NCI-H82 treated with DMSO at 0.1 percent for 48 hours (cell line): ENCODE measurements around the gene MUC5B.
"Not testable (repeated sequence)": the region's sequence is repeated elsewhere in the genome, so short reads cannot be mapped to it uniquely, and the experiment has no call there.

Source experiments
- DNase-seq: peaks from one replicate; lab custom pipeline; 2025; ENCODE audit not compliant: unreplicated experiment; lab: John Stamatoyannopoulos, UW

The MUC5B gene

DNA sequence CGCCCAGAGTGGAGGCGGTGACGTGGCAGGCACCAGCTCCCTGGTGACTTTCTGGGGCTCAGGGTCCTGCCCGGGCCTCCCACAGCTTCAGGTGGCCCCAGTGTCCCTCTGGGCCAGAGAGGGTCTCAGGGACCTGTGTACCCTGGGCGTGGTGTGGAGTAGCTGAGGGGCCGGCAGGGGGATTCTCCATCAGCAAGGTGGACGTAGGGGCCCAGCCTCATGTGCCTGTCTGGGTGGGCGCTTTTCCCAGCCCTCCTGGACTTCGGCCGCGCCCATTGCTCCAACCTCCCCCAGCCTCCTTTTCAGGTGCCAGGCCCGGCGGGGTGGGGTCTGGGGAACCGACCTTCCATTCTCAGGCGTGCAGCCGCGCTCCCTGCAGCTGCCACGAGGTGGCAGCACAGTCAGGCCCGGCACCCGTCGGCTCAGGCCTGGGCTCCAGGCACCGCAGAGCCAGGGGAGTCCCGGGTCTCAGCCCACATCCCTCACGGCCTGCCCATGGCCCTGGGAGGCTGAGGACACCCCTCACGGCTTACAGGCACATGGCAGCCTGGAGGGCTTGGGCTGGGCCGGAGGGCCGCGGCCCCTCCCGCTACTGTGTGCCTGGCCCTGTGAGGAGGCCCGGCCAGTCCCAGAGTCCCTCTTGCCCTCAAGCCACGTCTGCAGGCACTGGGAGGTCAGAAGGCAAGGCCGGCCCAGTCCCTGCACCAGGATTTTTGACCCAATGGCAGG, 19.9 kb upstream of the MUC5B start:
- DNase-seq: no peak

DNA sequence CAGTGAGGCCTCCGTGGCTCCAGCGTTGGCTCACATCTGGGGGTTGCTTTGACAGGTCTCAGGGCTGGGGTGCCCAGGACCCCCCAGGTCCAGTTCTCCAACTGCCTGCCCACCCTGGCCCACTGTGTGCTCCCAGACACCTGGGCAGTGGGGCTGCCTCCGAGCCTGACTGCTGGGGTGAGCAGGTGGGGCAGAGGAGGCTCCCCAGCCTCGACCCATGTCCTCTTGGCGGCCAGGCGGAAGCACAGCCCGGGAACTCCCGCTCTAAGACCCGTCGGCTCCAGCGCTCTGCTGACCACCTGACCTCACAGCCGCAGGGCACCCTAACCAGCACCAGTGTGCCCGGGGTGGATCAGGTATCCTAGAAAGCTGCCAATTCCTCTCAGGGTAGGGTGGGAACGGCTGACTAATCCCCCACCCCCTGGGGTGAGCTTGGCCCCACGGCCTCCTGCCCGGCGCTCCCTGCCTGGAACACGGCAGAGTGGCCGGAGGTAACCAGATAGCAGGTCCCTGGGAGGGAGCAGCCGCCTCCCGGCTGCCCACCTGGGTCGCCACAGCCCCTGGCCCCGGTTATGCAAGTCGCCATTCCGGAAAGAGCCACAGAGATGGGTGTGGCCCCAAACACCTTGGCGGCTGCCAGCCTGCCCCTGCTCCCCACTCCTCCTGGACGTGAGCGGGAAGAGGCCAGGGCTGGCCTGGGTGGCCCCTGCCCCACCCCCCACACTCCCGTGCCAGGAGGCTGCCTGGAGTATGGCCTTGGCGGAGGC, 19.2 kb upstream of the MUC5B start:
- DNase-seq: no peak

DNA sequence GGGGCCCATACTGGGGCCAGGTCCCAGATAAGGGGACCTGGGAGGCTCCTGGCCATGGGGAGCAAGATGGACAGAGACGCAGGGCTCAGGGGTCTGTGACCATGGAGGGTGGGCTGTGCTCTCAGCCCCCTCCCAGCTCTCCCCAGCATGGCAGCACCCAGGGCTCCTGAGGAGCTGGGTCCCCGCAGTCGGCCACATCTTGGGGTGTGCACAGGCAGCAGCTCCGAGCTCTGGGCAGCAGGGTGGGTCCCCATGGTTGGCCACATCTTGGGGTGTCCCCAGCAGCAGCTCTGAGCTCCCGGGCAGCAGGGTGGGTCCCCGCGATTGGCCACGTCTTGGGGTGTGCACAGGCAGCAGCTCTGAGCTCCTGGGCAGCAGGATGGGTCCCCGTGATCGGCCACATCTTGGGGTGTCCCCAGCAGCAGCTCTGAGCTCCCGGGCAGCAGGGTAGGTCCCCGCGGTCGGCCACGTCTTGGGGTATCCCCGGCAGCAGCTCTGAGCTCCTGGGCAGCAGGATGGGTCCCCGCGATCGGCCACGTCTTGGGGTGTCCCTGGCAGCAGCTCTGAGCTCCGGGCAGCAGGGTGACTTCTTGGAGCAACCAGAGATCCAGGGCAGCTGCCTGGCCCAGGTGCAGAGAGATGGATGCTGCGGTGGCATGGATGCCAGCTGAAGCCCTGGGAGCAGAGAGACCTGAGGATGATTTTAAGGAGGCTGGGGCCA, 18.3 kb upstream of the MUC5B start:
- no peak for DNase-seq

DNA sequence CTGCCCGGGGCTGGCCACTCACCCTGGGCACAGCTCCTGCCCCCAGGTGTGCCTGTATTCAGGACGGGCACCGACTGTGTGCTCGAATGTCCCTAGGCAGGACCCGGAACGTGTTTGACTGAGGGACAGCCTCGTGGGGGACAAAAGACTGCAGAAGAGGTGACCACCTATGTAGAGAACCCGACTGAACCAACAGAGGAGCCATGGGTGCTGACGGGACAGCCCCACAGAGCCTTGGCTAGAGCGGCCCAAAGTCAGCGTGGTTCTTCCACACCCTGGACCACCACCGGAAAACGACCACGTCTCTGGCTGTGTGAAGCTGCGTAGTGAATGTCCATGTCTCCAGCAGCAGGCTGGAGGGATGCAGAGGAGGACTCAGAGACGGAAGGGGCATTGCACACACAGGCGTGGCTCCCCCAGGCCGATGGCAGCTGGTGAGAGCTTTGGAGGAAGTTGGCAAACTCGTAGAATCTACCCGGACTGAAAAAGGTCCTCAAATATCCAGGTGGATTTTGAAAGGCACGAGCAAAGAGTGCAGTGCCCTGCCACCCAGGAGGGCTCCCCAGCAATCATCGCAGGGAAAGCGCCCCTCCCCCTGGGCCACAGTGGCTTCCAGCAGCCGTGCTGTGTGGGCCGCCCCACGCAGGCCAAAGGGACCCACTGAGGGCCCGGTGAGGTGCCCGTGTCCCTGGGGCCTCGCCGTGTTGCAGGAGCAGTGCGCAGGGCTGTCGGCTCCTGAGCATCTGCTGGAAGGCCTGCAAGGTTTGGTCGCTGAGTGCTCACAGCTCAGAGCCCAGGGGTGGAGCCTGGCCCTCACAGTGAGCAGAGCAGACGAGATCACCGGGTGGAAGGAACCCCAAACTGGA, 17.5 kb upstream of the MUC5B start:
- DNase-seq: no peak

DNA sequence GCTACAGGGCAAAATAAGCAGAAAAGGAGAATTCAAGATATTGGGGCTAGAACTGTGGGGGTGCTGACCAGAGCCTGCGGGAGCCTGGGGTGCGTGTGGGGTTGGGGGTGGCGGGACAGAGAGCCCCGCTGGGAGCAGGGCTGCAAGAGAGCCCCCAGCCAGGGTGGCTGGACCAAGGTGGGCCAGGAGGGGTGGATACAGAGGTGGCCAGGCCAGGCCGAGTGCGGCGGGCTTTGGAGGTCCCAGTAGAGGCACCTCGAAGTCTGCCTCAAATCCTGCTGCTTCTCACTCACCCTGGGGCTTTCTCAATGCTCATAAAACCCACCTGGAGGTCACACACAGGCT, 16.9 kb upstream of the MUC5B start:
- no peak for DNase-seq

DNA sequence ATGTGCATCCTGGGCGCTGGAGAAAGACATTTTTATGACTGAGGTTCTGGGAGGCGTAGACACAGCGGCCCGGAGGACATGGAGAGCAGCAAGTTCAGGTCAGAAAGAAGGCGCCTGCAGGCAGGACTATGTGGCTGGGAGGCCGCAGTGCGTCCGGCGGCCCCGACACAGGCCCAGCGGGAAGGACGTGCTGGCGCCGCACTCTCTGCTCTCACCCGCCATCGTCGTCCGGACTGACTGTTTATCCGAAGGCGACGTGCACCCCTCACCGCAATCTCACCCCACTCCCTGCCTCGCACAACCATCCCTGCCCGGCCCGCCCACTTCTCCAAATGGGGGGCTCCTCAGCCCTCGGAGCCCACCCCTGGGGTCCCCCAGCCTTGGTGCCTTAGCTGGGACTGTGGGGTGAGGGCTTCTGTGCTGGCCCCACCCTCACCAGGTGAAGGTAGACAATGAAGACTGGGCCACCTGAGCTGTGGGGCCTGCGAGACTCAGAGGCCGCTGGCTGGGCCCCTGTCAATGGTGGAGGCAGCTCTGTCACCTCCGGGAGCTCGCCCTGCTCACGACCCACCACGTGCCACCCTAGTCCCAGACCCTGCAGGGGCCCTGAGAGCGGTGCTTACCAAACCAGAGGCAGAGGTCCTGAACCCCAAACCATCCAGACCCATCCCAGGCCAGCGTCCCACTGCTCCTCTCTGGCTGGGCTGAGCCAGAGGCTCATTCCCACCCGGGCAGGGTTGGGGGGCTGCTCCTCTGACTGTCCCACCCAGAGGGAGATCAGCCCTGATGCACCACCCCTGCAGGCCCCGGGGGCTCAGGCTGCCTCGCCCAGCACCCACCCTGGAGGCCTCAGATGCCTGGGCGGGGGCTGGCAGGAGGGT, 16.2 kb upstream of the MUC5B start:
- no peak for DNase-seq

DNA sequence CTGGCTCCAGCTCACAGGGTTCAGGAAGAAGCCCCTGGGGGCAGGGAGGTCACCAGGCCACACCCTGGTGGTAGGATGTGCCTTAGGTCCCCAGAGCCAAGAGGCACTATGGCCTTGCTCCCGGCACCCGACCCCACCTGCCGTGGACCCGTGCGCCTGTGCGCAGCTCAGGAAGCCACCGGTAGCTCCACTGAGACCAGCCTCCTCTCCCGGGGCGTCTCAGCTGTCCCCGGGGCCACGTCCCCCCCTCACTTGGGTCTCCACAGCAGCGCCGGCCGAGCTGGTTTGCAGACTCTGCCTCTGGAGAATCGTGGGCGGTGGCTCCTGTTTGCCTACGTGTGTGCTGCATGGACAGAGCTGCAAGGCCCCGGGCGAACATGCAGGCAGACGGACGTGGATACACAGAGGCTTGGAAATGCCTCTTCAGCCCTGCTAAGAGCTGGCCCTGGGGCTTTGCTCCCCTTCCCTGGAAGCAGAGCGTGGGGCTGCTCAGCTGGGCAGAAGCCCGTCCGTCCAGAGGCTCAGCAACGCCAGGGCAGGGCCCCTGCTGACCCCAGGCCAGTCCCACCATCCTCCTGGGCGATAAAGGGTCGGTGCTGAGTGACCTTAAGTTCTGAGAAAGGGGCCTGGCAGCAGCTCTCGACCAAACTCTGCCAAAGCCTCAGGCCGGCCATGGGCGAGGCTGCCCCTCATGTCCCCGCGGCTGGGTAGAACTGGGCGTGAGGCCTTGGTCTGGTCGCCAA, 15.3 kb upstream of the MUC5B start:
- DNase-seq: no peak

DNA sequence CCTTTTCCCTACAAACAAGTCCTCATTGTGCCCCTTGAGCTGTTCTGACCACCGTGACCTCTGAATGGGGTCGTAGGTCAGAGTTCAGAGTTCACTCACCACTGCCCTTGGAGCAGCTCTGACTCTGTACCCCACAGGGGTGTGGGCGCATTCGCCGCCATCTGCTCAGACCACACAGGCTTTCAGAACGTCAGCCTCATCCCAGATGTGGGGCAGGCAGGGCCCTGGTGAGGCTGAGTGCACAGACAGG, 14.8 kb upstream of the MUC5B start:
- DNase-seq: no peak

DNA sequence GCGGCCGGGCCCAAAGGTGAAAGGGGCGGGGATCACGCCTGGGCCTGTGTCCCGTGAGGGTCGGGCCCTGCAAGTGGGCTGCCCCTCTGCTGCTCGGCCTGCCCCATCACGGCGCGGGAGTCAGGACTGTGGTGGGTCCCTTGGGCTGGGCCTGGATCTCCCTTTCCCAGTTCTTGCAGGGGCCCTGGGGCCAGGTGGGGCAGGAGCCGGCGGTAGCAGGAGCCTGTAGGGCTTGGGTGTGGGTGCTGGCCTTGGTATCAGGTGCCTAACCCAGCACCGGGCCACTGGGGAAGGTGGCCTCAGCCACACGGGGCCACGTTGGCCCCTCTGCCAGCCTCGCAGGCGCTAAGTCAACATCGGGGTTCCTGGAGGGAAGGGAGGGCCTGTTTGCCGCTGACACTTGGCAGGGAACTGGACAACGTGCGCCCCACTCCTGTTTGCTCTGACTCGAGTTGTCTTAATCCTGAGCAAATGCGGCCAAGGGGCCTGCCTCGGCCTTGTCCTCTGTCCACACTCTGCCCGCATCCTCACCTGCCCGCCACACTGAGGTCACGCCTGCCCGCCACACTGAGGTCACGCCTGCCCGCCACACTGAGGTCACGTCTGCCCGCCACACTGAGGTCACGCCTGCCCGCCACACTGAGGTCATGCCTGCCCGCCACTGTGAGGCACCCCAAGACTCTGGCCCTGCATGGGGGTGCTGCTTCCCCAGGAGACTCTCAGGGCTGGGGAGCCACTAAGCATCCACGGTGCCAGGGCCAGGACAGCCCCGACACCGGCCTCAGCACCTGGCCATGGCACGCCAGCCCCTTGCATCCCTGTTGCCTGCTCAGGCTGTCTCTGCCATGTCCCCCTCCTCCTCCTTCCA, 14.2 kb upstream of the MUC5B start:
- DNase-seq: no peak

DNA sequence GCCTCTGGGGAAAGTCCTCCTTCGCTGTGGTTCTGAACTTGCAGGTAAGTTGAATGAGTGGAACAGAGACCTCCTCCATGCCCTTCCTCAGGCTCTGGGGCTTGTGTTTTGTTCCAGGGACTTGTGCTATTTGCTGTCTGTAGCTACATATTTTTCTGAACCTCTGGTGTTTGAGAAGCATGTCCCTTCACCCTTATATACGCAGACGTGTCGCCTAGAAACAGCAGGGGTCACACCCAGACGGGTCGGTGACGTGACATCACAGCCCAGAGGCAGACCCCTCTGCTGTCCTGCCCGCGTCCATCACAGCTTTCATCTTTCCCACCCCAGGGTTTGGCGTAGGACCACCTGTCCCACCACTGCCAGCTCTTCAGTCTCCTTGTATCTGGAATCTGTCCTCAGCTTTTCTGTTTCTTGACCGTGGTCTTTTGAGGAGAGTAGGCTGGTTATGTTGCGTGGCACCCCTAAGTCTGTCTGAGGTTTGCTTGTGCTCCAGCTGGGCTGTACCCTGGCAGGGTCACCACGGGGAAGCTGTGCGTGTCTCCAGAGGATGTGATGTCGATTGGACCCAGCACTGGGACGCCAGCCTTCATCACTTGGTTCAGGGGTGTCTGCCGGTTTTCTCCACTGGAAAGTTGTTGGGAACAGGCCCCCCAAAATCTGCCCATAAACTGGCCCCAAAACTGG, 13.4 kb upstream of the MUC5B start:
- DNase-seq: no peak

DNA sequence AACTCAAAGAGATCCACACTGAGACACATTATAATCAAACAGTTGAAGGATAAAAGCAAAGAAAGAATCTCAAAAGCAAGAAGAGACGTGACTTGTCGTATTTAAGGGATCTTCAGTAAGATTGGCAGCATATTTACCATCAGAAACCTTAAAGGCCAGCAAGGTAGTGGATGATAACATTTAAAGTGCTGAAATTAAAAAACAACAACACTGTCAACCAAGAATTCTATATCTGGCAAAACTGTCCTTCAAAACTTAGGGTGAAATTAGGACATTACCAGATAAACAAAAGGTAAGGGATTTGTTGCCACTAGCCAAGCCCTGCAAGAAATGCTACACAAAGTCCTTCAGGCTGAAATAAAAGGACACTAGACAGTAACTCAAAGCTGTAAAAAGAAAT, 11.0 kb upstream of the MUC5B start:
- DNase-seq: no peak

DNA sequence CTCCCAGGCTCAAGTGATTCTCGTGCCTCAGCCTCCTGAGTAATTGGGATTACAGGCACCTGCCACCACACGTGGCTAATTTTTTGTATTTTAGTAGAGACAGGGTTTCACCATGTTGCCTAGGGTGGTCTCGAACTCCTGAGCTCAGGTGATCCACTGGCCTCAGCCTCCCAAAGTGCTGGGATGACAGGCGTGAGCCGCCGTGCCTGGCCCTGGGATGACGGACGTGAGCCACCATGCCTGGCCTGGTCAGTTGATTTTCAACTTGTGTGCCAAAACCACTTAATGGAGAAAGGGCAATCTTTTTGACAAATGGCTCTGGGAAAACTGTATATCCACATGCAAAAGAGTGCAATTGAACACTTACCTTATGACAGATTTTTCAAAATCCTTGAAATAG, 7.0 kb upstream of the MUC5B start:
- not testable (repeated sequence) for DNase-seq

DNA sequence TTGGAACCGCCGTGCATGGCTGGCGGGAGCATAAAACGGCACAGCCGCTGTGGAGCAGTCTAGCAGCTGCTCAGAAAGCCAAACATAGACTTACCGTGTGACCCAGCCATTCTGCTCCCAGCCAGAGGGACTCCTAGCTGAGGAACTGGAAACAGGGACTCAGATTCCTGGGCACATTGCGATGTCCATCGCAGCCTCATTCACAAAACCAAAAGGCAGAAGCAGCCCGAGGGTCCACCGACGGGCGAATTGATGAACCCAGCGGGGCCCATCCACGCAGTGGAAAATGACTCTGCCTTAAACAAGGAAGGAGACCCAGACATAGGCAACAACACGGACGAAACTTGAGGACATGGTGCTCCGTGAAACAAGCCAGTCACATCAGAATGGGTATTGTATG, 5.7 kb upstream of the MUC5B start:
- DNase-seq: no peak

DNA sequence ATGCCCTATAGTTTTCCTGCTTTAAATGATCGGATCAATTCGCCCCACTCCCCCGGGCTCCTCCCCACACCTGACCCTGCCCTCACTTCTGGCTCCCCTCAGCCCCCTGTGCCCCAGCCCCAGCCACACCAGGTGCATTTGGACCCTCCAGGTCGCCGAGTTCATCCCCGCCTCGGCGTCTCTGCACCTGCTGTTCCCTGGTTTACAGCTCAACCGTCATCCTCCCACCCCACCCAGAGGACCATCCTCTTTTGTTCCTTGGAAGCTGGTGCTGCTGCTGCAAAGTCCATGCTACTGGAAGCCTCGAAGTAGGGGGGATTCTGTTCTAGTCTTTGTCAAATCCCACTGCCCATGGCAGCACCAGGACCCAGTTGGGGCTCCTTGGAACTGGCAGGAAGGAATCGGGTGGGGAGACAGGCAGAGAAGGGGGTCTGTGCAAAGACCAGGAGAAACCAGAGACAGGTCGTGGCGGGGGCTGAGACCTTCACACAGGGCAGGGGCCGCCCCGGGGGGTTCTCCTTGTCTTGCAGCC, 4.5 kb upstream of the MUC5B start:
- no peak for DNase-seq

DNA sequence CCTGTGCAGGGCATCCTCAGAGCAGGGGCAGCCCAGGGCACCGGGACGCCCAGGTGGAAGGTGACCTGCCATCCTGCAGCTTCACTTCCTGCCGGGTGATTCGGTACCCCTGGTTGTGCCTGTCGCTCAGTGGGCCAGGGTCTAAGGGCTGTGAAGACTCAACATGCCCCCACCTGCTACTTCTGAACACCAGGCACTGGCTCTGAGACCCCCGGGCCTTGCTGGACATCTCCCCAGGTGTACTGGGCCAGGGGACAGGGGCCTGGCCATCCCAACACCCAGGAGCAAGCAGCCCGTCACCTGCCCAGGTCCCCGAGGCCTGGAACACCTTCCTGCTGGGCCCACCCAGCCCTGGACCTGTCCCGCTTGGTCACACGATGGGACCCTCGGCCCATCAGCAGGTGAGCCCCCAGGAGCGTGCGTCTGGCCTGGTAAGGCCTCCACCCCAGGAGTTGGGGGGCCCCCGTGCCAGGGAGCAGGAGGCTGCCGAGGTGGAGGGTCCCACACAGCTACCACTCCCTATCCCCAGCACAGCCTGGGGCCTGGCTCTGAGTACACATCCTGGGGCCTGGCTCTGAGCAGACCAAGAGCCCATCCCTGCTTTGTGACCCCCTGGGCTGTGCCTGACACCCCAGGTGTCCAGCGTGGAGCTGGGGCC, 3.9 kb upstream of the MUC5B start:
- no peak for DNase-seq

DNA sequence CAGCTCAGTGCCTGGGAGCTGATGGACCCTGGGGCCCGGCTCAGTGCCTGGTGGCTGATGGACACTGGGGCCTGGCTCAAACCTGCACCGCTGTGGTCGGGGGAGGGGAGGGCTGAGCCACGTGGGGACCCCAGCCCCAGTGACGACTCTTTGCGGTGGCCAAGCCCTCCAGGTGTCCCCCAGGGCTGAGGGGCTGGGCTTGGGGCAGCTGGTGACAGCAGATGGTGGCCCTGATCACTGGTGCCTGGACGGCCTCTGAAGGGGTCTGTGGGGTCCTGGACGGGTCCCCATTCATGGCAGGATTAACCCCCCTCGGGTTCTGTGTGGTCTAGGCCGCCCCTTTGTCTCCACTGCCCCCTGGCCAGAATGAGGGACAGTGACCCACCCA, 3.4 kb upstream of the MUC5B start:
- no peak for DNase-seq
